Osteocyte (in vitro differentiated cells): ENCODE results near the gene DNAJC16. TPM values are rescaled to one million over a fixed set of nuclear protein-coding genes. Genes with fewer than 3 reads are reported as not detected.

Source experiments
- DNase-seq: peaks from one replicate; pipeline ENCODE4 v3.0.0; 2021; ENCODE audit warnings: mixed read lengths; ENCODE audit not compliant: unreplicated experiment; ENCODE audit errors: extremely low spot score
- H3K27ac Mint-ChIP-seq: one replicate; pipeline ENCODE4 v1.8.0; 2021; ENCODE audit warnings: mild to moderate bottlenecking, mixed read lengths; ENCODE audit not compliant: unreplicated experiment
- H3K27me3 Mint-ChIP-seq: one replicate; pipeline ENCODE4 v1.8.0; 2021; ENCODE audit warnings: mixed read lengths; ENCODE audit not compliant: unreplicated experiment
- H3K36me3 Mint-ChIP-seq: one replicate; pipeline ENCODE4 v1.8.0; 2021; ENCODE audit warnings: mixed read lengths; ENCODE audit not compliant: unreplicated experiment
- H3K4me1 Mint-ChIP-seq: one replicate; pipeline ENCODE4 v1.8.0; 2021; ENCODE audit warnings: mixed read lengths; ENCODE audit not compliant: unreplicated experiment
- H3K4me3 Mint-ChIP-seq: one replicate; pipeline ENCODE4 v1.8.0; 2021; ENCODE audit warnings: mild to moderate bottlenecking, moderate library complexity, mixed read lengths; ENCODE audit not compliant: unreplicated experiment
- H3K9me3 Mint-ChIP-seq: one replicate; pipeline ENCODE4 v1.8.0; 2021; ENCODE audit warnings: mixed read lengths; ENCODE audit not compliant: unreplicated experiment
- CTCF ChIP-seq: fragments of 200-600 bp; sonication (generic); IDR thresholded peaks from 2 replicates; pipeline ENCODE4 v1.5.0; 2021; ENCODE audit warnings: antibody characterized with exemption, mild to moderate bottlenecking, moderate library complexity
- total RNA-seq: library from RNA; stranded (reverse); gene quantifications from 2 replicates; pipeline ENCODE4 v1.2.1, GENCODE V29; 2021

Gene DNAJC16
- total RNA-seq, 1 donor from 2014 or later = 20.8 TPM

GRCh38 chr1:15620902-15621682 is 94.4 kb downstream of the DNAJC16 start:
- Mint-ChIP-seq H3K9me3 (no peaks in the 10 kb centered on the region), H3K27me3 (no peaks in the 10 kb centered on the region), H3K36me3 (peaks cover 3% of the 10 kb centered on the region), H3K27ac (no peak overlapping the region), H3K4me3 (no peak overlapping the region), H3K4me1 (peaks cover 47% of the 10 kb centered on the region)
- TF ChIP-seq CTCF = no peak
- DNase-seq = no peak

GRCh38 chr1:15621975-15622374 is 95.3 kb downstream of the DNAJC16 start:
- H3K27me3 Mint-ChIP-seq = no peaks in the 10 kb centered on the region
- peaks cover 12% of the 10 kb centered on the region for H3K36me3 Mint-ChIP-seq
- H3K4me3 Mint-ChIP-seq = no peak overlapping the region
- no peak for DNase-seq
- no peaks in the 10 kb centered on the region for H3K9me3 Mint-ChIP-seq
- H3K27ac Mint-ChIP-seq = no peak overlapping the region
- H3K4me1 Mint-ChIP-seq = peaks cover 45% of the 10 kb centered on the region
- TF ChIP-seq CTCF = no peak

- no peak for DNase-seq
- peaks cover 46% of the 10 kb centered on the region for H3K4me1 Mint-ChIP-seq
- H3K27me3 Mint-ChIP-seq = no peaks in the 10 kb centered on the region
- peak overlapping the region; percentile 1 for H3K27ac Mint-ChIP-seq
- H3K9me3 Mint-ChIP-seq = no peaks in the 10 kb centered on the region
- TF ChIP-seq CTCF = no peak
- H3K4me3 Mint-ChIP-seq = no peak overlapping the region
- H3K36me3 Mint-ChIP-seq = peaks cover 17% of the 10 kb centered on the region
Measured at GRCh38 chr1:15622712-15623373, 96.2 kb downstream of the DNAJC16 start.

GRCh38 chr1:15623435-15623834 is 96.8 kb downstream of the DNAJC16 start:
- no peak for TF ChIP-seq CTCF
- H3K4me1 Mint-ChIP-seq = peaks cover 43% of the 10 kb centered on the region
- H3K36me3 Mint-ChIP-seq = peaks cover 19% of the 10 kb centered on the region
- DNase-seq = no peak
- H3K27ac Mint-ChIP-seq = no peak overlapping the region
- no peaks in the 10 kb centered on the region for H3K27me3 Mint-ChIP-seq
- no peak overlapping the region for H3K4me3 Mint-ChIP-seq
- no peaks in the 10 kb centered on the region for H3K9me3 Mint-ChIP-seq

GRCh38 chr1:15624133-15624714 is 97.6 kb downstream of the DNAJC16 start:
- H3K9me3 Mint-ChIP-seq = no peaks in the 10 kb centered on the region
- peaks cover 35% of the 10 kb centered on the region for H3K4me1 Mint-ChIP-seq
- H3K27me3 Mint-ChIP-seq = no peaks in the 10 kb centered on the region
- H3K4me3 Mint-ChIP-seq = no peak overlapping the region
- H3K27ac Mint-ChIP-seq = no peak overlapping the region
- no peak for DNase-seq
- TF ChIP-seq CTCF = no peak
- H3K36me3 Mint-ChIP-seq = peaks cover 19% of the 10 kb centered on the region
